ENCODE measurements around the gene ZBP1. TPM values are rescaled to one million over a fixed set of nuclear protein-coding genes. Genes with fewer than 3 reads are reported as not detected.

Gene ZBP1
- total RNA-seq, 3 donors from 2014 or later (not counting 1 experiment from before 2014, with no cell fraction given) = 95.4 to 99.7 (median 97.8) TPM

GRCh38 chr20:57581202-57582028 lies 38.8 kb downstream of the ZBP1 start:
- H3K36me3 ChIP-seq (ENCODE audit: control insufficient read depth, insufficient read depth, low read length) = no peaks in the 10 kb centered on the region
- Mint-ChIP-seq H3K27me3 (ENCODE audit: low read depth in 2 of 2) (peaks cover 41 to 59% of the 10 kb centered on the region in 2 donors), H3K4me1 (no peaks in the 10 kb centered on the region), H3K9me3 (no peaks in the 10 kb centered on the region), H3K36me3 (no peaks in the 10 kb centered on the region), H3K4me3 (no peak overlapping the region), H3K27ac (no peak overlapping the region)
- TF ChIP-seq CTCF (IDR thresholded peaks at IDR 0.05) = no peak
- H3K4me3 ChIP-seq (ENCODE audit: low read length) = no peak overlapping the region
- DNase-seq (no peak), ATAC-seq (no peak)
- WGBS (ENCODE audit: insufficient coverage) = 65% methylated on average over 14 of the region's 14 CpGs
- peaks cover 4% of the 10 kb centered on the region for H3K27me3 ChIP-seq (ENCODE audit: control insufficient read depth, insufficient read depth, low read length)
- H3K9me3 ChIP-seq (ENCODE audit: control insufficient read depth, insufficient read depth, low read length) = no peaks in the 10 kb centered on the region
- H3K27ac ChIP-seq (ENCODE audit: low read length) = no peak overlapping the region
- intact Hi-C loops (cut with micrococcal nuclease) = no loop called here
- no peaks in the 10 kb centered on the region for H3K4me1 ChIP-seq (ENCODE audit: control insufficient read depth, insufficient read depth, low read length)

GRCh38 chr20:57580478-57581201 lies 39.6 kb downstream of the ZBP1 start:
- H3K27me3 ChIP-seq (ENCODE audit: control insufficient read depth, insufficient read depth, low read length) = peaks cover 4% of the 10 kb centered on the region
- 78% methylated on average over 13 of the region's 13 CpGs for WGBS (ENCODE audit: insufficient coverage)
- Mint-ChIP-seq H3K4me1 (no peaks in the 10 kb centered on the region), H3K27me3 (ENCODE audit: low read depth in 2 of 2) (peaks cover 41 to 58% of the 10 kb centered on the region in 2 donors), H3K36me3 (no peaks in the 10 kb centered on the region), H3K27ac (no peak overlapping the region), H3K4me3 (no peak overlapping the region), H3K9me3 (no peaks in the 10 kb centered on the region)
- no peaks in the 10 kb centered on the region for H3K9me3 ChIP-seq (ENCODE audit: control insufficient read depth, insufficient read depth, low read length)
- H3K27ac ChIP-seq (ENCODE audit: low read length) = no peak overlapping the region
- ATAC-seq = no peak
- no peak overlapping the region for H3K4me3 ChIP-seq (ENCODE audit: low read length)
- no peaks in the 10 kb centered on the region for H3K36me3 ChIP-seq (ENCODE audit: control insufficient read depth, insufficient read depth, low read length)
- no peak for DNase-seq
- intact Hi-C loops (cut with micrococcal nuclease) = no loop called here
- TF ChIP-seq CTCF (IDR thresholded peaks at IDR 0.05) = no peak
- no peaks in the 10 kb centered on the region for H3K4me1 ChIP-seq (ENCODE audit: control insufficient read depth, insufficient read depth, low read length)

GRCh38 chr20:57579898-57580447 lies 40.3 kb downstream of the ZBP1 start:
- H3K27me3 Mint-ChIP-seq (ENCODE audit: low read depth in 2 of 2) = peaks cover 37 to 51% of the 10 kb centered on the region in 2 donors
- H3K9me3 Mint-ChIP-seq = no peaks in the 10 kb centered on the region
- 37% methylated on average over 21 of the region's 21 CpGs for WGBS (ENCODE audit: insufficient coverage)

More at GRCh38 chr20:57579898-57580447, 40.3 kb downstream of the ZBP1 start:
- DNase-seq = no peak
- no peak for TF ChIP-seq CTCF (IDR thresholded peaks at IDR 0.05)
- H3K36me3 Mint-ChIP-seq = no peaks in the 10 kb centered on the region
- intact Hi-C loops (cut with micrococcal nuclease) = no loop called here
- ATAC-seq = no peak
- no peaks in the 10 kb centered on the region for H3K4me1 Mint-ChIP-seq
- Histone ChIP-seq H3K36me3 (ENCODE audit: control insufficient read depth, insufficient read depth, low read length) (no peaks in the 10 kb centered on the region), H3K27ac (ENCODE audit: low read length) (no peak overlapping the region), H3K4me1 (ENCODE audit: control insufficient read depth, insufficient read depth, low read length) (no peaks in the 10 kb centered on the region), H3K4me3 (ENCODE audit: low read length) (no peak overlapping the region), H3K27me3 (ENCODE audit: control insufficient read depth, insufficient read depth, low read length) (peaks cover 4% of the 10 kb centered on the region), H3K9me3 (ENCODE audit: control insufficient read depth, insufficient read depth, low read length) (no peaks in the 10 kb centered on the region)
- H3K27ac Mint-ChIP-seq = no peak overlapping the region
- H3K4me3 Mint-ChIP-seq = no peak overlapping the region
